ENCODE data around the gene LONP2.

The LONP2 gene

GRCh38 chr16:48317614-48318315, 73.7 kb downstream of the LONP2 start:
- TF ChIP-seq CTCF (IDR thresholded peaks at IDR 0.05), result no peak

GRCh38 chr16:48318630-48319029, 74.5 kb downstream of the LONP2 start:
- TF ChIP-seq CTCF (IDR thresholded peaks at IDR 0.05), result no peak

- no peak for TF ChIP-seq CTCF (IDR thresholded peaks at IDR 0.05)
Observed at GRCh38 chr16:48321317-48322036, 77.4 kb downstream of the LONP2 start.

GRCh38 chr16:48323783-48324775, 80.0 kb downstream of the LONP2 start:
- TF ChIP-seq CTCF (IDR thresholded peaks at IDR 0.05), result no peak

GRCh38 chr16:48326915-48327314, 82.8 kb downstream of the LONP2 start:
- TF ChIP-seq CTCF (IDR thresholded peaks at IDR 0.05), result no peak

GRCh38 chr16:48329138-48329537, 85.0 kb downstream of the LONP2 start:
- no peak for TF ChIP-seq CTCF (IDR thresholded peaks at IDR 0.05)

- TF ChIP-seq CTCF (IDR thresholded peaks at IDR 0.05), result no peak
Observed at GRCh38 chr16:48330189-48330840, 86.2 kb downstream of the LONP2 start.

Data from LNCAP (cell line).